Smooth muscle cell (in vitro differentiated cells): ENCODE data around the gene EEPD1. TPM values are rescaled to one million over a fixed set of nuclear protein-coding genes. Genes with fewer than 3 reads are reported as not detected.

Experiments used
- DNase-seq: peaks from one replicate; lab custom pipeline; 2025; ENCODE audit not compliant: unreplicated experiment; lab: John Stamatoyannopoulos, UW
- H2AFZ ChIP-seq: fragments of 200-600 bp; sonication (generic); 2 replicates; pipeline ENCODE4 v1.6.0; 2016; ENCODE audit warnings: antibody characterized with exemption, low read depth, mild to moderate bottlenecking
- H3F3A ChIP-seq: fragments of 200-600 bp; sonication (generic); 2 replicates; pipeline ENCODE4 v1.6.0; 2017; ENCODE audit warnings: antibody characterized with exemption, low read depth
- H3K27ac ChIP-seq: fragments of 200-600 bp; sonication (generic); 2 replicates; pipeline ENCODE4 v1.5.1; 2016; ENCODE audit warnings: low read depth, mild to moderate bottlenecking
- H3K27me3 ChIP-seq: fragments of 200-600 bp; sonication (generic); 2 replicates; pipeline ENCODE4 v1.6.1; 2016; ENCODE audit warnings: low read depth, mild to moderate bottlenecking
- H3K36me3 ChIP-seq: fragments of 200-600 bp; sonication (generic); 2 replicates; pipeline ENCODE4 v1.5.1; 2016; ENCODE audit warnings: low read depth
- H3K4me1 ChIP-seq: fragments of 200-600 bp; sonication (generic); 2 replicates; pipeline ENCODE4 v1.5.1; 2016; ENCODE audit warnings: low read depth
- H3K4me2 ChIP-seq: fragments of 200-600 bp; sonication (generic); 2 replicates; pipeline ENCODE4 v1.6.0; 2016; ENCODE audit warnings: mild to moderate bottlenecking
- H3K4me3 ChIP-seq: fragments of 200-600 bp; sonication (generic); 2 replicates; pipeline ENCODE4 v1.5.1; 2016; ENCODE audit warnings: mild to moderate bottlenecking
- H3K79me2 ChIP-seq: fragments of 200-600 bp; sonication (generic); 2 replicates; pipeline ENCODE4 v1.6.0; 2016; ENCODE audit warnings: low read depth, mild to moderate bottlenecking
- H3K9ac ChIP-seq: fragments of 200-600 bp; sonication (generic); 2 replicates; pipeline ENCODE4 v1.6.0; 2016; ENCODE audit warnings: low read depth
- H3K9me3 ChIP-seq: fragments of 200-600 bp; sonication (generic); replicated peaks from 2 replicates; pipeline ENCODE4 v1.5.1; 2016; ENCODE audit warnings: low read depth
- H4K20me1 ChIP-seq: fragments of 200-600 bp; sonication (generic); 2 replicates; pipeline ENCODE4 v1.6.0; 2016; ENCODE audit warnings: low read depth
- CTCF ChIP-seq: fragments of 200-600 bp; sonication (generic); IDR thresholded peaks from 2 replicates; pipeline ENCODE4 v1.5.1; 2017; ENCODE audit warnings: borderline replicate concordance, mild to moderate bottlenecking, antibody characterized with exemption; ENCODE audit not compliant: insufficient read depth, poor library complexity, severe bottlenecking
- WGBS: methylation state at CpG from one replicate; pipeline ENCODE4 v1.1.7; 2016; ENCODE audit warnings: low lambda C conversion rate; 5-methylcytosine and 5-hydroxymethylcytosine counted together
- polyA plus RNA-seq: library from polyadenylated mRNA; unstranded; fragments of >200 nt; fragmentation: Nextera tagmentation; extraction: Ambion mirVana; gene quantifications from 2 replicates; pipeline ENCODE4 v1.2.1, GENCODE V29; 2016
- total RNA-seq: library from RNA; depleted of rRNA; stranded (reverse); fragments of >200 nt; gene quantifications from 2 replicates; pipeline ENCODE4 v1.2.3, GENCODE V29; 2014

Gene EEPD1
- total and polyA plus RNA-seq, 2 experiments from 2014 or later = 1.5 TPM

- Histone ChIP-seq H2AFZ (no peak overlapping the region), H3K27me3 (no peaks in the 10 kb centered on the region), H3K79me2 (no peaks in the 10 kb centered on the region), H3K27ac (peak overlapping the region; percentile 73), H3K4me1 (peaks cover 35% of the 10 kb centered on the region), H3K36me3 (no peaks in the 10 kb centered on the region), H3K4me2 (peak overlapping the region; percentile 80), H3K9ac (no peak overlapping the region), H3K9me3 (no peaks in the 10 kb centered on the region), H4K20me1 (no peaks in the 10 kb centered on the region), H3K4me3 (peak overlapping the region; percentile 3), H3F3A (peaks cover 24% of the 10 kb centered on the region)
- 7% methylated on average over 18 of the region's 18 CpGs for WGBS
- peak; percentile 21 for DNase-seq
- no peak for TF ChIP-seq CTCF
These were observed 128.1 kb downstream of the EEPD1 start for GRCh38 chr7:36280840-36281812.

GRCh38 chr7:36281945-36282717 lies 129.1 kb downstream of the EEPD1 start:
- peak overlapping the region; percentile 73 for H3K27ac ChIP-seq
- no peak overlapping the region for H3K4me3 ChIP-seq
- H3K79me2 ChIP-seq = no peaks in the 10 kb centered on the region
- WGBS = 81% methylated on average over 10 of the region's 10 CpGs
- DNase-seq = no peak
- H3F3A ChIP-seq = peaks cover 24% of the 10 kb centered on the region
- no peak overlapping the region for H2AFZ ChIP-seq
- H3K27me3 ChIP-seq = no peaks in the 10 kb centered on the region
- H3K9me3 ChIP-seq = no peaks in the 10 kb centered on the region
- H3K4me2 ChIP-seq = peak overlapping the region; percentile 80
- H3K4me1 ChIP-seq = peaks cover 35% of the 10 kb centered on the region
- no peaks in the 10 kb centered on the region for H4K20me1 ChIP-seq
- no peaks in the 10 kb centered on the region for H3K36me3 ChIP-seq
- TF ChIP-seq CTCF = no peak
- no peak overlapping the region for H3K9ac ChIP-seq

GRCh38 chr7:36283181-36283580 lies 130.1 kb downstream of the EEPD1 start:
- 82% methylated on average over 9 of the region's 9 CpGs for WGBS
- Histone ChIP-seq H3K4me2 (no peak overlapping the region), H4K20me1 (no peaks in the 10 kb centered on the region), H3K27ac (no peak overlapping the region), H2AFZ (no peak overlapping the region), H3K4me3 (no peak overlapping the region), H3K9me3 (no peaks in the 10 kb centered on the region), H3K9ac (no peak overlapping the region), H3K27me3 (no peaks in the 10 kb centered on the region), H3K4me1 (peaks cover 32% of the 10 kb centered on the region), H3F3A (peaks cover 24% of the 10 kb centered on the region), H3K36me3 (no peaks in the 10 kb centered on the region), H3K79me2 (no peaks in the 10 kb centered on the region)
- no peak for DNase-seq
- TF ChIP-seq CTCF = no peak
